T-cell (primary cell): ENCODE measurements around the gene APAF1. TPM values are rescaled to one million over a fixed set of nuclear protein-coding genes. Genes with fewer than 3 reads are reported as not detected.
"Not testable (repeated sequence)": the region's sequence is repeated elsewhere in the genome, so short reads cannot be mapped to it uniquely, and the experiment has no call there.

Experiments
- ATAC-seq, 4 experiments: fragments of 200-7000 bp in 3 of 4; fragments of 150-1000 bp in 1 of 4; cut with Tn5 transposase; replicated peaks in 1 of 4; 1 replicate in 3 of 4; 2 replicates in 1 of 4; pipeline ENCODE4 v1.10.0; 2021; ENCODE audit warnings: moderate library complexity in 3 of 4, mild to moderate bottlenecking in 2 of 4, moderate number of reproducible peaks in 1 of 4
- CTCF ChIA-PET, 2 donors: fragments of 300-600 bp; sonication (Branson Sonifier 250); formaldehyde crosslinking; loops; one replicate each; lab custom pipeline; 2022; ENCODE audit warnings: antibody characterized with exemption in 2 of 2; lab: Charles Lee
- POLR2A ChIA-PET, 2 donors: fragments of 300-600 bp; sonication (Branson Sonifier 250); formaldehyde crosslinking; loops; one replicate each; lab custom pipeline; 2022; ENCODE audit warnings: antibody characterized with exemption in 2 of 2; lab: Charles Lee
- DNase-seq, 35 experiments: peaks; one replicate each; pipeline versions ENCODE4 v3.0.0 to v3.0.0-alpha.2; 2013 to 2023
- H3K27ac ChIP-seq: one replicate; pipeline ENCODE4 v1.5.1; 2013; ENCODE audit warnings: low read length
- H3K27me3 ChIP-seq, 2 experiments: replicated peaks in 1 of 2; 1 replicate in 1 of 2; 2 replicates in 1 of 2; pipeline versions ENCODE4 v1.6.1 to v1.7.0; 2013; ENCODE audit warnings: low read length in 1 of 2, mixed read lengths in 1 of 2; ENCODE audit not compliant: control insufficient read depth in 2 of 2, insufficient read depth in 2 of 2; ENCODE audit errors: extremely low read depth in 1 of 2
- H3K36me3 ChIP-seq, 2 donors: 1 replicate in 1 of 2; 2 replicates in 1 of 2; pipeline versions ENCODE4 v1.6.1 to v1.7.0; 2013; ENCODE audit warnings: low read length in 1 of 2; ENCODE audit not compliant: control insufficient read depth in 2 of 2, insufficient read depth in 1 of 2; ENCODE audit errors: extremely low read depth in 1 of 2
- H3K4me1 ChIP-seq, 2 experiments: 1 replicate in 1 of 2; 2 replicates in 1 of 2; pipeline versions ENCODE4 v1.6.1 to v1.7.0; 2013; ENCODE audit warnings: low read length in 2 of 2, mixed read lengths in 1 of 2; ENCODE audit not compliant: insufficient read depth in 2 of 2, control insufficient read depth in 1 of 2; ENCODE audit errors: extremely low read depth in 1 of 2
- H3K4me3 ChIP-seq, 2 donors: 1 replicate in 1 of 2; 2 replicates in 1 of 2; pipeline versions ENCODE4 v1.5.1 to v1.7.0; 2013; ENCODE audit warnings: mild to moderate bottlenecking in 2 of 2, low read length in 1 of 2, moderate library complexity in 1 of 2; ENCODE audit not compliant: control insufficient read depth in 1 of 2; ENCODE audit errors: extremely low read depth in 1 of 2
- H3K9me3 ChIP-seq: 2 replicates; pipeline ENCODE4 v1.7.0; 2013
- H3K27ac Mint-ChIP-seq, 2 donors: one replicate each; pipeline ENCODE4 v1.8.0; 2020 to 2021; ENCODE audit warnings: mild to moderate bottlenecking in 2 of 2, mixed read lengths in 2 of 2
- H3K27me3 Mint-ChIP-seq, 2 donors: one replicate each; pipeline ENCODE4 v1.8.0; 2021 to 2022; ENCODE audit warnings: mixed read lengths in 2 of 2
- H3K36me3 Mint-ChIP-seq: one replicate; pipeline ENCODE4 v1.8.0; 2021; ENCODE audit warnings: mixed read lengths
- H3K4me1 Mint-ChIP-seq, 3 donors: one replicate each; pipeline ENCODE4 v1.8.0; 2020 to 2022; ENCODE audit warnings: mixed read lengths in 3 of 3, mild to moderate bottlenecking in 1 of 3
- H3K4me3 Mint-ChIP-seq, 3 donors: one replicate each; pipeline ENCODE4 v1.8.0; 2020 to 2022; ENCODE audit warnings: mild to moderate bottlenecking in 3 of 3, mixed read lengths in 3 of 3, moderate library complexity in 3 of 3
- H3K9me3 Mint-ChIP-seq, 3 donors: one replicate each; pipeline ENCODE4 v1.8.0; 2020 to 2022; ENCODE audit warnings: mixed read lengths in 3 of 3
- WGBS: methylation state at CpG from one replicate; pipeline ENCODE4 v1.1.5; 2013; ENCODE audit warnings: missing lambda C conversion rate; ENCODE audit not compliant: insufficient coverage; 5-methylcytosine and 5-hydroxymethylcytosine counted together
- total RNA-seq, 35 experiments: library from RNA in 6 of 35; stranded (reverse) in 6 of 35; fragments of 120-200 nt in 1 of 35; gene quantifications; one replicate each; pipeline versions ENCODE4 v1.2.1 to v1.2.4 and lab custom pipeline; 2013 to 2026

Gene APAF1
- total RNA-seq, 5 donors from 2014 or later (not counting 1 experiment from before 2014, with no cell fraction given), result 20.7 to 27.6 (median 23.5) TPM

- Mint-ChIP-seq H3K4me1 (peaks cover 0 to 9% (median 0%) of the 10 kb centered on the region in 3 donors), H3K9me3 (no peaks in the 10 kb centered on the region), H3K36me3 (no peaks in the 10 kb centered on the region), H3K27ac (no peak overlapping the region), H3K4me3 (no peak overlapping the region), H3K27me3 (peaks cover 4 to 17% of the 10 kb centered on the region in 2 donors)
- ATAC-seq (peak in 1 of 4 experiments; percentile 42), DNase-seq (no peak)
- H3K27ac ChIP-seq, result no peak overlapping the region
- no peaks in the 10 kb centered on the region for H3K4me1 ChIP-seq
- H3K36me3 ChIP-seq, result no peaks in the 10 kb centered on the region
- ChIA-PET CTCF (no interaction called here), POLR2A (no interaction called here)
- WGBS, result 27% methylated on average over 5 of the region's 5 CpGs
- H3K27me3 ChIP-seq, result peaks cover 0 to 10% of the 10 kb centered on the region in 2 experiments
- H3K4me3 ChIP-seq, result no peak overlapping the region
- H3K9me3 ChIP-seq, result no peaks in the 10 kb centered on the region
Measured at GRCh38 chr12:98754095-98754494, 109.0 kb downstream of the APAF1 start.

- WGBS, result 90% methylated on average over 2 of the region's 5 CpGs
- H3K4me3 ChIP-seq, POLR2A ChIA-PET, H3K9me3 ChIP-seq, ATAC-seq, H3K27ac Mint-ChIP-seq, CTCF ChIA-PET, H3K36me3 Mint-ChIP-seq, H3K36me3 ChIP-seq, H3K27ac ChIP-seq, H3K4me3 Mint-ChIP-seq, H3K4me1 ChIP-seq, DNase-seq, H3K4me1 Mint-ChIP-seq, H3K9me3 Mint-ChIP-seq, H3K27me3 ChIP-seq, H3K27me3 Mint-ChIP-seq: not testable (repeated sequence)
Measured at GRCh38 chr12:98755855-98756254, 110.8 kb downstream of the APAF1 start.

GRCh38 chr12:98757455-98757854, 112.4 kb downstream of the APAF1 start:
- H3K36me3 Mint-ChIP-seq, result no peaks in the 10 kb centered on the region
- H3K9me3 ChIP-seq, result no peaks in the 10 kb centered on the region
- no peak for ATAC-seq
- H3K4me3 ChIP-seq, result no peak overlapping the region
- 90% methylated on average over 2 of the region's 4 CpGs for WGBS
- peaks cover 2 to 4% of the 10 kb centered on the region in 2 donors for H3K27me3 Mint-ChIP-seq
- H3K27ac Mint-ChIP-seq, result no peak overlapping the region
- no peaks in the 10 kb centered on the region for H3K9me3 Mint-ChIP-seq
- no peak overlapping the region for H3K27ac ChIP-seq
- no peak overlapping the region for H3K4me3 Mint-ChIP-seq
- H3K4me1 Mint-ChIP-seq, result peaks cover 0 to 9% (median 0%) of the 10 kb centered on the region in 3 donors
- DNase-seq, result no peak
- peaks cover 0 to 6% of the 10 kb centered on the region in 2 experiments for H3K27me3 ChIP-seq
- POLR2A ChIA-PET, result interaction anchor here in 1 of 2 donors (0.6 kb wide), 1 partner anchor 11 kb away, joined by 7 read pairs; no protein-coding TSS in a partner anchor
- no peaks in the 10 kb centered on the region for H3K36me3 ChIP-seq
- CTCF ChIA-PET, result no interaction called here
- no peaks in the 10 kb centered on the region for H3K4me1 ChIP-seq

GRCh38 chr12:98758331-98758730, 113.2 kb downstream of the APAF1 start:
- POLR2A ChIA-PET, result no interaction called here
- Histone ChIP-seq H3K36me3 (no peaks in the 10 kb centered on the region), H3K4me3 (no peak overlapping the region), H3K9me3 (no peaks in the 10 kb centered on the region), H3K27me3 (peaks cover 0 to 5% of the 10 kb centered on the region in 2 experiments), H3K27ac (no peak overlapping the region), H3K4me1 (no peaks in the 10 kb centered on the region)
- no peak overlapping the region for H3K27ac Mint-ChIP-seq
- WGBS, result no CpG with 5 or more reads among the region's 3 CpGs
- H3K36me3 Mint-ChIP-seq, result no peaks in the 10 kb centered on the region
- DNase-seq, result no peak
- H3K4me1 Mint-ChIP-seq, result peaks cover 0 to 9% (median 0%) of the 10 kb centered on the region in 3 donors
- CTCF ChIA-PET, result no interaction called here
- no peak overlapping the region for H3K4me3 Mint-ChIP-seq
- no peaks in the 10 kb centered on the region for H3K9me3 Mint-ChIP-seq
- H3K27me3 Mint-ChIP-seq, result peaks cover 2 to 4% of the 10 kb centered on the region in 2 donors
- no peak for ATAC-seq

- H3K36me3 ChIP-seq, result no peaks in the 10 kb centered on the region
- peaks cover 4 to 5% of the 10 kb centered on the region in 2 donors for H3K27me3 Mint-ChIP-seq
- DNase-seq, result no peak
- H3K4me3 ChIP-seq, result no peak overlapping the region
- H3K4me3 Mint-ChIP-seq, result no peak overlapping the region
- H3K27me3 ChIP-seq, result peaks cover 0 to 2% of the 10 kb centered on the region in 2 experiments
- H3K9me3 ChIP-seq, result no peaks in the 10 kb centered on the region
- H3K27ac Mint-ChIP-seq, result no peak overlapping the region
- H3K4me1 ChIP-seq, result no peaks in the 10 kb centered on the region
- no peaks in the 10 kb centered on the region for H3K4me1 Mint-ChIP-seq
- ATAC-seq, result no peak
- H3K36me3 Mint-ChIP-seq, result no peaks in the 10 kb centered on the region
- POLR2A ChIA-PET, result no interaction called here
- no CpG with 5 or more reads among the region's 4 CpGs for WGBS
- no peak overlapping the region for H3K27ac ChIP-seq
- CTCF ChIA-PET, result no interaction called here
- H3K9me3 Mint-ChIP-seq, result no peaks in the 10 kb centered on the region
Measured at GRCh38 chr12:98763656-98764055, 118.6 kb downstream of the APAF1 start.

GRCh38 chr12:98767248-98767647, 122.2 kb downstream of the APAF1 start:
- ATAC-seq (no peak), DNase-seq (no peak)
- no peak overlapping the region for H3K4me3 Mint-ChIP-seq
- no peak overlapping the region for H3K4me3 ChIP-seq
- peaks cover 0 to 3% (median 0%) of the 10 kb centered on the region in 3 donors for H3K9me3 Mint-ChIP-seq
- H3K4me1 Mint-ChIP-seq, result no peaks in the 10 kb centered on the region
- POLR2A ChIA-PET, result no interaction called here
- H3K27ac ChIP-seq, result no peak overlapping the region
- H3K27ac Mint-ChIP-seq, result no peak overlapping the region
- CTCF ChIA-PET, result no interaction called here
- H3K4me1 ChIP-seq, result no peaks in the 10 kb centered on the region
- no peaks in the 10 kb centered on the region for H3K9me3 ChIP-seq
- WGBS, result 100% methylated on average over 1 of the region's 9 CpGs
- no peaks in the 10 kb centered on the region for H3K36me3 ChIP-seq
- H3K27me3 ChIP-seq, result no peaks in the 10 kb centered on the region
- H3K36me3 Mint-ChIP-seq, result no peaks in the 10 kb centered on the region
- peaks cover 3 to 4% of the 10 kb centered on the region in 2 donors for H3K27me3 Mint-ChIP-seq

- Histone ChIP-seq H3K27ac (no peak overlapping the region), H3K4me3 (no peak overlapping the region), H3K9me3 (no peaks in the 10 kb centered on the region), H3K27me3 (no peaks in the 10 kb centered on the region), H3K4me1 (no peaks in the 10 kb centered on the region), H3K36me3 (no peaks in the 10 kb centered on the region)
- Mint-ChIP-seq H3K4me1 (no peaks in the 10 kb centered on the region), H3K27ac (no peak overlapping the region), H3K9me3 (peaks cover 0 to 5% (median 0%) of the 10 kb centered on the region in 3 donors), H3K4me3 (no peak overlapping the region), H3K27me3 (peaks cover 3 to 4% of the 10 kb centered on the region in 2 donors), H3K36me3 (no peaks in the 10 kb centered on the region)
- ChIA-PET CTCF (no interaction called here), POLR2A (interaction anchor here in 1 of 2 donors (0.6 kb wide), 1 partner anchor 12 kb away, joined by 7 read pairs; no protein-coding TSS in a partner anchor)
- ATAC-seq (no peak), DNase-seq (no peak)
Measured at GRCh38 chr12:98769068-98769467, 124.0 kb downstream of the APAF1 start.
